HG03064 (cell line): Measurements from ENCODE around the gene RSF1.

Experiments
- ATAC-seq: cut with Tn5 transposase; IDR thresholded peaks from one replicate; pipeline ENCODE4 v1.9.1; 2021; ENCODE audit warnings: low read depth; ENCODE audit not compliant: unreplicated experiment

The RSF1 gene

GRCh38 chr11:77814848-77815247, 5.7 kb downstream of the RSF1 start:
- ATAC-seq: no peak

DNA sequence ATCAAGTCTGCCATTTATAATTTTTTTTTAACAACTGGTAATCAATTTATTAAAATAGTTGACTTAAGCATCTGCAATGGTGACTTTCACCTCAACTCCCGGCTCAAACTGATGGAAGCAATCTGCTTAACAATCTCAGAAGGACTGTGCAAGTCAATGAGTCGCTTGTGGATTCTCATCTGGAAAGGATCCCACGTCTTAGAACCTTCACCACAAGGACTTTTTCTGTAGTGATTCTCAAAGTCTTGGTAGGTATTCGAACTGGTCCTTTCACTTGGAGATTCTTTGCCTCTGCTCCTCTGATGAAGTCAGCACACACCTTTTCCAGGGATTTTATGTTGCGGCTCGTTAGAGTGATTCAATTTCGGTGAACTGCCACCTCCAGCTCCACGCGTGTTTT, 7.3 kb downstream of the RSF1 start:
- ATAC-seq: no peak

- ATAC-seq: no peak
These were observed 13.5 kb downstream of the RSF1 start for GRCh38 chr11:77806993-77807392.

- ATAC-seq: no peak
These were observed 14.1 kb downstream of the RSF1 start for GRCh38 chr11:77806415-77806814.

GRCh38 chr11:77801477-77801876, 19.0 kb downstream of the RSF1 start:
- ATAC-seq: no peak

DNA sequence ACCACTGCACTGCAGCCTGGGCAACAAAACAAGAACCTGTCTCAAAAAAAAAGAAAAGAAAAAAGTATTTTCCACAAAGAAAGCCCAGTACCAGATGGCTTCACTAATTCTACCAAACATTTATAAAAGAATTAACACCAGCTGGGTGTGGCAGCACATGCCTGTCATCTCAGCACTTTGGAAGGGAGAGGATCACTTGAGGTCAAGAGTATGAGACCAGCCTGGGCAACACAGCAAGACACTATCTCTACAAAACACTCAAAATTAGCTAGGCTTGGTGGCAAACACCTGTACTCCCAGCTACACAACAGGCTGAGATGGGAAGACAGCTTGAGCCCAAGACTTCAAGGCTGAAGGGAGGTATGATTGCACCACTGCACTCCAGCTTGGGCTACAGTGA, 20.1 kb downstream of the RSF1 start:
- no peak for ATAC-seq

DNA sequence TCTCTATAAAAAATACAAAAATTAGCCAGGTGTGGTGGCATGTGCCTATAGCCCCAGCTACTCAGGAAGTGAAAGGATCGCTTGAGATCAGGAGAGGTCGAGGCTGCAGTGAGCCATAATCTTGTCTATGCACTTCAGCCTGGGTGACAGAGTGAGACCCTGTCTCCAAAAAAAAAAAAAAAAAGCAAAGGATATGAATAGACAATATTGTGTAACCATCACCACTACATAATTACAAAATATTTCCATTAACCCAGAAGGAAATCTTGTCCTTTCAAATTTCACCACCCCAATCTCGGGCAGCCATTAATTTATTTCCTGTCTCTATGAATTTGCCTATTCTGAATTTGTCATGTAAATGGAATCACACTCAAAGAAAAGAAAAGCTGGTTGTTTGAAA, 21.2 kb downstream of the RSF1 start:
- no peak for ATAC-seq

DNA sequence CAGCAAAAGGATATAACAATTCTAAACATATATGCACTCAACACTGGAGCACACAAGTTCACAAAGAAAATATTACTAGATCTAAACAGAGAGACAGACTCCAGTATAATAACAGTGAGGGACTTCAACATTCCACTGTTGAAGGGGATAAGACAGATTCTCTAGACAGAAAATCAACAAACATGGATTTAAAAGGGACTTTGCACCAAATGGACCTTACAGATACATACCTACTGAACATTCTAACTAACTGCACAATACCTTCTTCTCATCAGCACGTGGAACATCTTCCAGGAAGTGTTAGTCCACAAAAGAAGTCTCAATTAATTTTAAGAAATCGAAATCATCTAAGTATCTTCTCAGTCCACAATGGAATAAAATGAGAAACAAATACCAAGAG, 26.6 kb downstream of the RSF1 start:
- ATAC-seq: no peak

DNA sequence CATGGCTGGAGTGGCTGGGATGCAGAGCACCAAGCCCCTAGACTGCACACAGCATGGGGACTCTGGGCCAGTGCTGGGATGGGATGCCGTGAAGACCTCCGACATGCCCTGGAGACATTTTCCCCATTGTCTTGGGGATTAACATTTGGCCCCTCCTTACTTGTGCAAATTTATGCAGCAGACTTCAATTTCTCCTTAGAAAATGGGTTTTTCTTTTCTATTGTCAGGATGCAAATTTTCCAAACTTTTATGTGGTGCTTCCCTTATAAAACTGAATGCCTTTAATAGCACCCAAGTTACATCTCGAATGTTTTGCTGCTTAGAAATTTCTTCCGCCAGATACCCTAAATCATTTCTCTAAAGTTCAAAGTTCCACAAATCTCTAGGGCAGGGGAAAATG, 29.2 kb downstream of the RSF1 start:
- no peak for ATAC-seq

- no peak for ATAC-seq
These were observed 30.6 kb downstream of the RSF1 start for GRCh38 chr11:77789731-77790476.

GRCh38 chr11:77789061-77789730, 31.3 kb downstream of the RSF1 start:
- ATAC-seq: no peak

- no peak for ATAC-seq
These were observed 36.0 kb downstream of the RSF1 start for GRCh38 chr11:77784572-77784971.

DNA sequence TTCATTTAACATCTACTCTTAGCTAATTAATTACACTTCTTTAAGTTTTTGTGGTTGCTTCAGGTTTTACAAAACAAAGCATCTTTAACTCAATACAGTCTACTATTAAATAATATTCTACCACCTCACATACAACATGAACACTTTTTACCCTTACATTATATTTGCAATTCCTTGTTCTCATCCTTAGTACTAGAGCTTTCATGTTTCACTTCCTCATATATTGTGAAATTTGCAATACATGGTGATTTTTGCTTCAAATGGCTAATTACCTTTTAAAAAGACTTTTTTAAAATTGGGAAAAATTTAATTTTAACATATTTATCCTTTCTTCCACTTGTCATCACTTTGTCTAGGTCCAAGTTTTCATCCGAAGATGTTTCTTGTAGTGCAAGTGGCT, 37.5 kb downstream of the RSF1 start:
- ATAC-seq: no peak

- ATAC-seq: no peak
These were observed 40.6 kb downstream of the RSF1 start for GRCh38 chr11:77779935-77780334.

DNA sequence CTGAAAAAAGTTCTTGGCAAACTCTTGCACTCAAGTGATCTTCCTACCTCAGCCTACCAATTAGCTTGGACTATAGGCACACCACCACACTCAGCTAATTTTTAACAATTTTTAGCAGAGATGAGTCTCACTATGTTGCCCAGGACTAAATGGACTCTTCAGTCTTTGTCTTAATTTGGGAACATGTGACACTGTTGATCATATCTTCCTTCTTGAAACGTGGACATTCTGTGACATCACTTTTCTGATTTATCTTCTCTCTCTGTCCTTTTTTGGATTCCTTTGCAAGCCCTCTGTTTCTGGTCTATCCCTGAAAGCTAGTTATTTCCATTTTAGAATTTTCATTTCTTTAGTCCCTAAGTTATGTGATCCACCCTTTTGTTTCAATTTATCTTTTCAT, 42.0 kb downstream of the RSF1 start:
- no peak for ATAC-seq

GRCh38 chr11:77778118-77778517, 42.4 kb downstream of the RSF1 start:
- no peak for ATAC-seq

GRCh38 chr11:77776455-77776854, 44.1 kb downstream of the RSF1 start:
- no peak for ATAC-seq

GRCh38 chr11:77775936-77776335, 44.6 kb downstream of the RSF1 start:
- no peak for ATAC-seq

DNA sequence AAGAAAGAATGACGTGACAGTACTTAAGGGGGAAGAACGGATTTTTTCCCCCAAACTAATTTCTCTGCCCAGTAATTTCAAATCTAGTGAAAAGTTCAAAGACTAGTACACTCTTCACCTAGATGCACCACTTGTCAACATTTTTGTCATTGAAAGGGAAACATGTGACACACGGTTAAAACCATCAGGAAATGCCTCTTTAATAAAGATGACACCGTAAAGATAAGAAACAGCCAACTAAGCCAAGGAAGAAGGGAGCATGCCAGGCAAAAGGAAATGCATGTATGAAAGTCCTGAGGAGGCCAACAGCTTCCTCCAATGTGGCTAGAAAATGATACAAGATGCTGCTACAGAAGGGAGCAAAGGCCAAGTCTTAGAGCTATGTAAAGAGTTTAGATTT, 49.4 kb downstream of the RSF1 start:
- ATAC-seq: no peak

GRCh38 chr11:77770629-77771028, 49.9 kb downstream of the RSF1 start:
- no peak for ATAC-seq

DNA sequence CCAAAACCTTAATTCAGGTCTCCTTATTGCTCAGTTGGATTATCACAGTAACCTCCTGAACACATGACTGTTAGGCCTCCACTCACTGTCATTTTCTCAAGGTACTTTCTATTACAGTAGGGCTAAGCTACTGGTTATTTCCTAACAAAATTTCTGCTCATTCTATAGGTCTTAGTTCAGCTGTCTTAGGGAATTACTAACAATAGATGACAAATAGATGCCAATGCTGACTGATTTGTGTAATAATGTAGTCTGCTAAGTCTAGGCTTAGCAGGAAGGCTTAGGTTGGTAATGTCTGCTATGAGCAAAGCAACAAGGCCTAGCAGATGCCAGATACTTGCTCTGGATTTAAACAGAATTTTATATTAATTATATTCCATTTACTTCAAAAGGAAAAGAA, 58.1 kb downstream of the RSF1 start:
- no peak for ATAC-seq

DNA sequence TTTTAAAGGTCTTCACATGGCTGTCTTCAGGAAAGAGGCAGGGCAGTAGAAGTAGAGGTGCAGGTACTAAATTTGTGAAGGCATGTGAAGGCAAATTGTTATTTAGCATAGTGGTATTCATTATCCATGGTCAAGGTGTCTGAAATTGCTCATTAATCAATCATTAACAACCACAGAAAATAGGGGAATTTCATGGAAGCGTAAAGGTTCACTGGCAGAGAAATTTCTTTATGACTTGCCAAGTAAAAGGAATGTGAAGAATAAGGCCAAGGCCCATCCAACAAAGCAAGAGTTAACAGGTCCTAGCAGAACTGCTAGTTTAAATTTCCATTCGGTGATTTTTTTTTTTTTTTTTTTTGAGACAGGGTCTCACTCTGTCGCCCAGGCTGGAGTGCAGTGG, 59.0 kb downstream of the RSF1 start:
- ATAC-seq: no peak
